ENCODE measurements around the gene HOXD12. TPM values are rescaled to one million over a fixed set of nuclear protein-coding genes. Genes with fewer than 3 reads are reported as not detected.
A peak's percentile ranks its signal among the peaks of the same experiment; 100 is the strongest.

HOXD12 gene
- polyA plus RNA-seq, 1 of the 3 experiments (the other 2 are of a cell fraction): not detected

DNA sequence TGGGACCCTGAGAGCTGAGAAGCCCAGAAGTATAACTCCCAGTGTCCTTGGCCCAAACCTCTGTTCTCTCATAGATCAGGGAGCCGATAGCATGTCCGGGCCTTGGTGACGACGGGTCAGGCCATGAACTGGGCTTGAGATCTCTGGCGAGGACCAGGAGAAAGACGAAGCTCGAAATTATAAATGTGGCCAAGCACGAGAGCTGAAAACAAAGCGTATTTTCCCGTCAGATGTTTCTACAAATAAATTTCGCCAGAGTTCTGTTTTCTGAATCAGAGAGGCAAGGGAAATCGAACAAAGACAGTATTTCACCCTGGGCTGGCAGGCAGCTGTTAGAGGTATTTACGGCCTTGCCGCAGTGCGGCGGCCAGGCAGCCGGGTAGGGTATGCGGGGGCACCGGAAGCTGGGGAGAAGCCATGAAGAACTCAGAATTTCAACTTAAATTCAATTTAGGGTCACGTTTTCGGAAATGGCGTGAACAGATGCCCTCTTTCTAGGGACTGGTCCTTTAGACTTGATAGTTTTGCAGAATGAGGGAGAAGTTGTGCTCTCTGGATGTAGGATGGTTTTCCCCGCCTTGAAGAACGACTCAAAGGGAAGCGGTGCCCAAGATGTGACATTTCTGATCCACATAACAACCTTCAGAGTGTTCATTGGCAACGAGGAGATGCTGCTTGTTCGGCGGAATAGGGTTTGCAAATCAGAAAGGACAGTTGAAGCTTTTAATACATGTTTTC is 39.5 kb downstream of the HOXD12 start (continued):
- TF ChIP-seq, protein P1, sequence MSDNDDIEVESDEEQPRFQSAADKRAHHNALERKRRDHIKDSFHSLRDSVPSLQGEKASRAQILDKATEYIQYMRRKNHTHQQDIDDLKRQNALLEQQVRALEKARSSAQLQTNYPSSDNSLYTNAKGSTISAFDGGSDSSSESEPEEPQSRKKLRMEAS (IDR thresholded peaks at IDR 0.05; ENCODE audit: low read depth): peak; percentile 41; the same call in 1 of the 2 replicates
- TF ChIP-seq, protein P2, sequence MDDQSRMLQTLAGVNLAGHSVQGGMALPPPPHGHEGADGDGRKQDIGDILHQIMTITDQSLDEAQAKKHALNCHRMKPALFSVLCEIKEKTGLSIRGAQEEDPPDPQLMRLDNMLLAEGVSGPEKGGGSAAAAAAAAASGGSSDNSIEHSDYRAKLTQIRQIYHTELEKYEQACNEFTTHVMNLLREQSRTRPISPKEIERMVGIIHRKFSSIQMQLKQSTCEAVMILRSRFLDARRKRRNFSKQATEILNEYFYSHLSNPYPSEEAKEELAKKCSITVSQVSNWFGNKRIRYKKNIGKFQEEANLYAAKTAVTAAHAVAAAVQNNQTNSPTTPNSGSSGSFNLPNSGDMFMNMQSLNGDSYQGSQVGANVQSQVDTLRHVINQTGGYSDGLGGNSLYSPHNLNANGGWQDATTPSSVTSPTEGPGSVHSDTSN (IDR thresholded peaks at IDR 0.05): 0 out of 2 replicates have a peak, but pooled peaks have one; percentile 14
- TF ChIP-seq, protein P3, sequence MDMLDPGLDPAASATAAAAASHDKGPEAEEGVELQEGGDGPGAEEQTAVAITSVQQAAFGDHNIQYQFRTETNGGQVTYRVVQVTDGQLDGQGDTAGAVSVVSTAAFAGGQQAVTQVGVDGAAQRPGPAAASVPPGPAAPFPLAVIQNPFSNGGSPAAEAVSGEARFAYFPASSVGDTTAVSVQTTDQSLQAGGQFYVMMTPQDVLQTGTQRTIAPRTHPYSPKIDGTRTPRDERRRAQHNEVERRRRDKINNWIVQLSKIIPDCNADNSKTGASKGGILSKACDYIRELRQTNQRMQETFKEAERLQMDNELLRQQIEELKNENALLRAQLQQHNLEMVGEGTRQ (IDR thresholded peaks at IDR 0.05; ENCODE audit: borderline replicate concordance, low read depth, low read length): no peak
- TF ChIP-seq RCOR1 (IDR thresholded peaks at IDR 0.05; ENCODE audit: low read length) (no peak), POLR2AphosphoS5 (IDR thresholded peaks at IDR 0.05; ENCODE audit: low read depth, low read length) (no peak)

DNA sequence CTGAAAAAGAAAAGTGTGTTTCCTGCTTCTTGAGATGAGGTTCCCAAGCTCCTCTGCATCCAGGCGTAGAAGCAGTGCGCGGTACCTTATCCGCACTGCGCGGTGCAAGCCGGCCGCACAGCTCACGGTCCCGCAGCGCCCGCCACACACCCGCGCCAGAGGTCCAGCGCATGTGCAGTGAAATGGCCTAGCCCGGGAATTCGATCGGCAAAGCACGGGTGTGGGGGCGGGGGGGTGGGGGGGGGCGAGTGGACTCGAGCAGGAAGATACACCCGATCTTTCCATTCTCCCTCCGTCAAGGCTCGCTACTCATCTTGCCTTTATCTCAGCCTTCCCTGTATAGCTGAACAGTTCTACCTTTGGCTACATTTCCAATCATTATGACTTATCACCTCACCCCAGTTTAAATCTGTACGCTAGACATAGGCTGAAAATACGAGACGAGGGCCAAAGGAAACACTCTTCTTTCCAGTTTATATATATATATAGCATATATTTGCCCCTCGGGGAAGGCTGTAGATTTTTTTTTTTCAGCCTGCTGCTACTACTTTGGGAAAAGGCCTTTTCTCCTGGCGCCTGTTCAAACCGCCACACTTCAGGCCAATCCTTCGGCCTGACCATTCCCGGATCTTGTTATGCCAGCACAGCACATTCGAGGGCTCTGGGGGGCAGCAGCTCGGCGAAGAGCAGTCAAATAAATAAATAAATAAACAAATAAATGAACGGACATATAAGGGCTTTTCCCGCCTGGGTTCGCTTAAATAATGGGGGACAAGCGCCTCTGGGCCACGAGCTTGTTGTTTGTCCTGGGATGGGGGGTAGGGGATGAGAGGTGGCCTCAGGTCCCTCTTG is 40.3 kb downstream of the HOXD12 start:
- Histone ChIP-seq H3K27ac (ENCODE audit: low read depth in 2 of 2, low read length in 1 of 2) (peak overlapping the region; percentile 63 to 92), H3K79me2 (ENCODE audit: insufficient read depth) (peaks cover 49% of the 10 kb centered on the region)
- peak; percentile 72 for DNase-seq

More for the DNA sequence above, 40.3 kb downstream of the HOXD12 start:
- Histone ChIP-seq H3K4me1 (ENCODE audit: control insufficient read depth in 1 of 2, insufficient read depth in 2 of 2, low read depth in 1 of 2, low read length in 1 of 2) (peaks cover 12 to 35% of the 10 kb centered on the region in 2 experiments), H3K4me2 (peak overlapping the region; percentile 96), H3F3A (replicated peaks; ENCODE audit: insufficient read depth) (peaks cover 25% of the 10 kb centered on the region), H3K4me3 (ENCODE audit: low read depth in 2 of 2, low read length in 1 of 2) (peak overlapping the region; percentile 83 to 86), H3K36me3 (replicated peaks in 1 of 2; ENCODE audit: control insufficient read depth in 1 of 2, insufficient read depth in 2 of 2, low read length in 1 of 2) (no peaks in the 10 kb centered on the region), H4K20me1 (ENCODE audit: insufficient read depth) (no peaks in the 10 kb centered on the region), H3K9ac (peak overlapping the region; percentile 94), H3K27me3 (ENCODE audit: insufficient read depth) (no peaks in the 10 kb centered on the region), H3K9me2 (no peaks in the 10 kb centered on the region), H3K9me3 (no peaks in the 10 kb centered on the region), H2AFZ (ENCODE audit: low read depth) (peak overlapping the region; percentile 94)
- 36% methylated on average over 34 of the region's 41 CpGs for WGBS (ENCODE audit: low lambda C conversion rate)
- no peak for TF ChIP-seq FOXM1 (IDR thresholded peaks at IDR 0.05; ENCODE audit: low read depth)
- peak; percentile 47 for TF ChIP-seq NRF1 (IDR thresholded peaks at IDR 0.05; ENCODE audit: low read depth, low read length)
- no peak for TF ChIP-seq ELF1 (IDR thresholded peaks at IDR 0.05)
- no peak for TF ChIP-seq MEF2A (IDR thresholded peaks at IDR 0.05; ENCODE audit: borderline replicate concordance, low read depth)
- 0 out of 2 replicates have a peak, but pooled peaks have one; percentile 7 for TF ChIP-seq MXI1 (IDR thresholded peaks at IDR 0.05; ENCODE audit: low read depth, low read length)
- ChIA-PET POLR2A (interaction anchor here (0.6 to 3.0 kb wide), 9 partner anchors 9 to 504 kb away, joined by 3 to 21 read pairs (median 4); no protein-coding TSS in a partner anchor), CTCF (interaction anchor here (0.6 to 26.1 kb wide), 57 partner anchors 9 to 1193 kb away, joined by 3 to 1047 read pairs (median 4); partner anchors contain the start of genes HOXD3, HOXD4 and HOXD9)

All from SK-N-SH (cell line).